ENCODE data around the gene BLCAP.
"Not testable (repeated sequence)": the region's sequence is repeated elsewhere in the genome, so short reads cannot be mapped to it uniquely, and the experiment has no call there.

The BLCAP gene, protein sequence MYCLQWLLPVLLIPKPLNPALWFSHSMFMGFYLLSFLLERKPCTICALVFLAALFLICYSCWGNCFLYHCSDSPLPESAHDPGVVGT

DNA sequence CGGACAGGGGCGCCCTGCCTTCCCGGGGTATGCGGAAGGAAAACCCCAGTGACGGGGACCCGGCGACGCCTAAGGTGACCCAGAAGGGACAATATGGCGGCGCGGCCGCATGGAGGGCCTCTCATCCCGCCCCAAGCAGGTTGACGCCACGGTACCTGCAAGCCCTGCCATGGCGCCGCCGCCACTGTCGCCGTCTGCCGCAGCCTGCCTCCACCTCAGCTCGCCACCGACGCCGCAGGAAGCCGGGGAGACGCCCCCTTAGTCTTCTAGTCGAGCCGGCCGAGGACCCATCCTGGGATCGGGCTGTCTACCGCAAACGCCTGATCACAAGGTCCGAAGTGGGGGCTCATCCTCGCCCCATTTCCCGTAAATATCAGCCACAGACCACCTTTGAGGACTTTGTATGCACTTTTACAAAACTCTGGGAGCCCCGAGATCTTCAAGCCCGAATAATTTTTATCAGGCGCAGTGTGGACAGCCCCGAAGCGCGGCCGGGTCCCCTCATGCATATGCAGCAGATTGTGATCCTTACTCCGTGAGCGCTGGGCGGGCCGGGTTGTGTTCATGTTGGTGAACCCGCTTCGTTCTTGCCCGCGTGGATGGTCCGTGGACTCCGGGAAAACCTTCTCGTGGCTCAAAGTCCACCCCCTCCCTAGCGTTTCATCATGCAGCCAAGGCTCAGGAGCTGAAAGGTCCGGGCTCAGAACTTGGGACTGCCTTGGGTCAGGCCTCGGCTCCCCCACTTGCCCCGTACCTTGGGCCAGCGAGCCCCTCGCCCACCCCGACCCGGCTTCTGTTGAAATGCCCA, at the start of gene BLCAP:
BLCAP (minus strand) TSS at position 239 of the 808 bp plus-strand sequence. CDS start 8,702 bp downstream, outside the sequence.
- DNase-seq: peak; percentile 93

DNA sequence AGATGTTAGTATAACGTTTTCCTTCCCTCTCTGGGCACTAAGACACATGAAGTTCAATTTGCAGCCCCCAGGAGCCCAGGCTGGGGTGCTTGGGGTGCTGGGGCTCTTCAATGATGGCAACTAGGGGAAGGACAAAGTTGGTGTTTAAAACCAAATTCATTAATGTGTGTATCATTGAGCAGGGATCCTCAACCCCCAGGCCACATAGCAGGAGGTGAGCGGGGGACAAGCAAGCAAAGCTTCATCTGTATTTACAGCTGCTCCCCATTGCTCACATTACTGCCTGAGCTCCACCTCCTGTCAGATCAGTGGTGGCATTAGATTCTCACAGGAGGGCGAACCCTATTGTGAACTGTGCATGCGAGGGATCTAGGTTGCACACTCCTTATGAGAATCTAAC, 49.8 kb upstream of the BLCAP start:
- not testable (repeated sequence) for DNase-seq

DNA sequence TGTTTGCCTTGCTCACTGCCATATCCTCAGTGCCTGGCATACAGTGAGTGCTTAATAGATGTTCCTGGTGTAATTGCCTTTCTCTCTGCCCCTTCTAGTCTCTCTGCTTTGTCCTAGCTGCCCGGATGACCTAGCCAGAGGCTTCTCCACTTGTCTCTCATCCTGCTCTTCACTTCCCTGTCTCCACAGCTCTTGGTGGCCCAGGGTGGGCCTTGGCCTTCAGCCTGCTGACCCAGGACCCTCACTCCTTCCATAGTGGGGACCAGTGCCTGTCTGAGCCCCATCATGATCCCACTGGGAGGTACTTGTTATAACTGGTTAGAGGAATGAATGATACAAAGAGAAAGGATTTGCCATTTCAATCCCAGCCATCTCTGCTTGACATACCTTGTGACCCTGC, 49.2 kb upstream of the BLCAP start:
- DNase-seq: no peak

DNA sequence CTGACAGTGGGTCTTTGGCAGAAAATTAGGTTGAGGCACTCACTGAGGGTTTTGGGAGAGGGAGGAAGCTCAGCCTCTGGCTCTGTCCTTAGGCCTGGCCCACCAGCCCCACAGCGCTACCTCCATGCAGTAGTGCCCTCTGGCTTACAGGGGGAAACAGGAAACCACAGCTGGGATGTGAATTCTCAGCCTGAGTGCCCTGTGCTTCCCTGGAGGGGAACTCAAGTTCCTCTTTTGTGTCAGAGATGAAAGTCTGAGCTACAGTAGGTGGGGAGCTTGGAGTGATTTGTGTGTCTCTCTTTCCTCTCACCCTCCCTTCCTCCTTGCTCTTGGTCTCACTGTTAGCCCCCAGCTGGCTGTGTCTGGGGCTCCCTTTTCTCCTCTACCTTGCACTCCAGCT, 48.2 kb upstream of the BLCAP start:
- DNase-seq: no peak

DNA sequence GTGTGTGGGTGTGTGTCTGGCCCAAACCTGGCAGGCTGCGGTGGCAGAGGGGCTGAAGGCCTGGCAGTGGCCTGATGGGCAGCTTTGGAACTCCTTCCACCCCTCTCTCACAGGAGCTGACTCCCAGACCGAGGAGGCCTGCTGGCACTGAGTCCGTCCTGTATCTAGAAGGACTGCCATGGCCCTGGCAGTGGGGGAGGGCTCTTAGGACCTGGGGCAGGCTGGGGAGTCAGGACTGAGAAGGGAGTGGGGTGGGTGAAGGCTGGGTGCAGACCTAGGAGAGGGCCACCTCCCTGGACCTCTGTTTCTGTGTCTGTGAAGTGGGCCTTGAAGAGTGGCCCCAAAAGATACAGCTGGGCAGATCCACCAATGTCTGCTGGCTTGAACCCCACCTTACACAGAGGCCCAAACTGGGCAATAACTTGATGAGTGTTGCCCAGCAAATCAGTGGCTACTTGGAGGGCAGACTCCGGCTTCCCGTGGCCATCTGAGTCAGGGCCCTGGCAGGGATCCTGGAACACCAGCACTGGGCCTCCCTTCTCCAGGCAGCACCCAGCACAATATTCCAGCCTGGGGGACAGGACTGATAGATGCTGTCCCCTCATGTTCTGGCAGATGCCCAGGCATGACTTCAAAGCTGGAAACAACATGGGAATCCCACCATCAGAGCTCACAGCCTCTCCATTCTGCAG, 46.7 kb upstream of the BLCAP start:
- no peak for DNase-seq

DNA sequence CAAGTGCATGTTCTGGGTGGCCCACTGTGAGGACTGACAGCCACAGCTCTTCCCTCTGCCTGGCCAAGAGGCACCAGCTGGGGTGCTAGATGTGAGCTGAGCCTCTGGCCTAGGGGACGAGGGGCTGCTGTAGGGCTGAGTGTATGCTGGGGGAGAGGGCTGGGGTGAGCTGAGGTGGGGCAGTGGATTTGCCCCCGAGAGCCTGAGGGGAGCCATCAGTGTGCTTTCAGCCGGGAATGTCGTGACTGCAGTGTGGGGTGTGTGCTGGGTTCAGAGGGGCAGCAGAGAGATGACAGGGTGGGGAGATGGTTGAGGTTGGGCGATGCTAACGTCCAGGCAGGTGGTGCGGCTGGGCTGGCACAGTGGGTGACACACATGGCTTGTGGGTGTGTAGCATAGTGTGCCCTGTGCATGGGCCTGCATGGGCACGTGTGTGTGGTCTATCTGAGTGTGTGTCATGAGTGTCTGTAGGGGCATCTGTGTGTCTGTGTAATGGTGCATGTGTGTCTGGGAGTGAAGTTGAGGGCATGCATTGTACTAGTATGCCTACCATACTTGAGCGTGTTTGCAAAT, 46.0 kb upstream of the BLCAP start:
- no peak for DNase-seq

DNA sequence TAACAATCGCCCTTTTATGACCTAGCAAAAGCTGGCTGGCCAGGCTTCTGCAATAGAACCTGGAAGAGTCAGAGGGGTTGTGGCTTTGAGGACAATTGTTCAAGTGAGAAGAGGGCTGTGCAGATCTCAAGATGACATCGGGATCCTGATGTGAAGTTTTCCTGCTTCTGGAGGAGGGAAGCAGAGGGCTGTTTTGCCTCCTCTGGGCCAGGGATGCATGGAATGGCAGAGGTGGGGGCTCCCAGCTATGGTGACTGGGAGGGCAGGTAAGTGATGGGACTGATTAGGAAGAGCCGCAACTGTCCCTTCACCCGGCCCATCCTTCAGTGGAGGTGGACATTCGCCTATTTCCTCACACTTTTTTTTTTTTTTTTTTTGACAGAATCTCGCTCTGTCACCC, 43.4 kb upstream of the BLCAP start:
- DNase-seq: no peak

DNA sequence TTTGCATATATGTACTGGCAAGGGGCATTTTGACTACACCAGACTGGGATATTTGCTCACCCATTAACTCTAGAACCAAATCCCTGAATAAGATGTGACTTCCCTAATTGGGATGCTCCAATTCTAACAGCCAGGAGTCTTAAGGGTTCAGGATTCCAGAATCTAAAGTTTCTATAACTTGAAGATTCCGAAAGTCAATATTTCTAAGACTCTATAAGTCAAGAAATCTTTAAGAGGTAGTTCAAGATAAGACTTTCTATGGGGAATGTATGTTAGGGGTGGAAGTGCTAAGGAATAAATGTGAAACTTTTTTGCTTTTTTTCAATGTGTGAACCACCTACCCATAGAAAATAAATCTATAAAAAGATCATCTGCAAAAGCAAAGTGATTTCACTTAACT, 42.7 kb upstream of the BLCAP start:
- no peak for DNase-seq

DNA sequence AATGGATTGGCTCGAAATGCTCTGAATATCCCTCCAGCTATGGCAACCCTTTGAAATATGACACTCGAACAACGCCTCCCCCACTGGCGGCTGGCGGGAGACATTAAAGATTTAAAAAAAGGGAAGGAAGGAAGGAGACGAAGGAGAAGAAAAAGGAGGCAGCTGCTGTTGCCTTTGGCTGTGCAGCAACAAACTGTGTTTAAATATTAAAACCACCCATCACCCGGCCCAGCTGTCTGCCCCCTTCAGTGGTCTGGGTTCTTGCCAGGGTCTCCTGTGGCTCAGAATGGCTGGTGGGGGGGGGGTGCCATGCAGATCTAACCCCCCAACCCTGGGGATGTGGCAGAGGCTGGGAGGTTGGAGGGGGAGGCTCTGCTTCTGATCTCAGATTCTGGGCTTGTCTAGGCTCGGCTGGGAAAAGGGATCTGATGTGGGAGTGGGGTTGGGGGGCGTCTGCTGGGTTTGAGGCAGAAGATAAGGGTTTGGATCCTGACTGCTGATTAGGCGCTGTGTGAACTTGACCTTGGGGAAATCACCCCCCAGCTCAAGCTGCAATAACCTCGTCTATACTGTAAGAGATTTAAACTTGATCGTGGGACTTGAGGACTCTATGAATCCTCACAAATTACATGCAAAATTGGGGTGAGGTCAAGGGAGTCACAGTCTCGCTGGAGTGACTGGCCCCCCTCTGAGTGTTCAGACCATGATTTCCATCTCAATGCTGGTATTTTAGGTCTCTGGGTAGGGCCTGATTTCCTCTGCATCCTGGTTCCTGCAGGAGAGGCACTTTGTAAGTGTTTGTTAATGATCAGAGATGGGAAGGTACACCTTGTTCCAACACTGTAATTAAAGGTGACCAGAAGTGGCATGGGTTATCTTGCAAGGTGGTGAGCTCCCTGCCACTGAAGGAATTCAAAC, 40.3 kb upstream of the BLCAP start:
- no peak for DNase-seq

DNA sequence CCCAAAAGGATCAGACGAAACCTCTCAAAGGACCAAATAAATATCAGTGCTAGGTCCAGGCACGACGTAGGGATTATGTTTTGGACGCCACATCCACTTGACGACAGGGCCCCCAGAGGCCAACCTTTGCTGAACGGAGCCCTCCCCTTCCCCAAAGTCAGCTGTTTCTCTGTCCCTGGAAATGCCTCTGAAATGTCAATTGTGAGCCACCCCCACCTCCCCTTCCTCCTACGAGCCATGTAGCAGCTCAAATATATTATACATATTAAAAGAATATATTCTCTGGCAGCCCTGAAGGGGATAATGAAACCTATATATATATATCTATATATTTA, 39.6 kb upstream of the BLCAP start:
- DNase-seq: no peak

DNA sequence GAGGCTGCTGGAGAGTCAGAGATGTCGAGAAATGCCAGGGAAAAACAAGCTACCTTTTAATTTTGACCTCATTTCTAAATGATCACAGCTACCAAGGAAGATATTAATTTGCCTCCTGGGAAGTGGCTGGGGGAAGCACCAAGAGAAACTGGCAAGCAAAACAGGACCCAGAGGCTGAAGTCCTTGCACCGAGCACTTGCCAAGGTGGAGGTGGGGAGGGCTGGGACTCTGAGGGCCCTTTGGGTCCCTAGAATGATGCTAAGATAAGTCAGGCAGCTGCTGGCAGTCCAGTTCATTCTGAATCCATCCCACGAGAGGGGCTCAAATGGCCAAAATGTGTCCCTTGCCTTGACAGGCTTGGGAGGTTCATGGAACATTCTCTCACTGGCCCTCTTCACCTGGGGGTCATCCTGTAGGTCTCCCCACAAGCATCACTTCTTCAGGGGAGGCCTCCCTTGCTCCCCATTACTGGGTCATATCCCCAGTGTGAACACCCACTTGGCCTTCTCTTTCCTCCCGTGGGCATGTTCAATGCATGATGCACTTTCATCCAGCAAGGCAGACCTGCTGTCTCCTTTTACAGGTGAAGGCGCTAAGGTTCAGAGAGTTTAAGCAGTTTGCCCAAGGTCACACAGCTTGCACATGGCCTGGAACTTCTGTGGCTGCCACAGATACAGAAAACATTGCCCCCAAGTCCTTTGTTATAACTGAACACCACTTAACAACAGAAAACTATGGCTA, 39.1 kb upstream of the BLCAP start:
- no peak for DNase-seq

DNA sequence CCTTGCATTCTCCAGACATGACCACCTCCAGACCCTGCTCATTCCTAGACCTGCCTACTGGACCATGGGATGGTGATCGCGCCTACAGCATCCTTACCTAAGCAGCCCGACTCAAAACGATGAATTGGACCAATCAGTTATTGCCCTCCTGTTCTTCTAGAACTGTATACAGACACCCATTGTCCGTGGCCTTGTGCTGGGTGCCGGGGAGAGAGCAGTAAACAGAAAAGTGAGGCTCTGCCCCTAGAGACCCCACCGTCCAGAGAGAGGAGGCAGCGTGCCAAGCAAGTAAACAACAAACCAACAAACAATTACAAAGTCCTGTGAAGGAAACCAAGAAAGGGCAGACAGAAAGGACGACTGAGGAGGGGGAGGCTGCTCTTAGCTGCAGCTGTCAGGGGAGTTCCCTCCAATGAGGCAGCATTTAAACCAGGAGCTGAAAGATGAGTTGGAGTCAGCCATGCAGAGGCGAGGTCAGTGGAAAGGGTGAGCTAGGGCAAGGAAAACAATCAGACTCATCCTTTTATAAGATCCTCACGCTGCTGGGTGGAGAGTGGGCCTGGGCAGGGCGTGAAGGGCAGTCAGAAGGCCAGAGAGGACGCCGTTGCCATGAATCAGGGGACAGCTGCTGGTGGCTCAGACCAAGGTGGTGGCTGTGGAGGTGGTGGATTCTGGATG, 37.6 kb upstream of the BLCAP start:
- DNase-seq: no peak

DNA sequence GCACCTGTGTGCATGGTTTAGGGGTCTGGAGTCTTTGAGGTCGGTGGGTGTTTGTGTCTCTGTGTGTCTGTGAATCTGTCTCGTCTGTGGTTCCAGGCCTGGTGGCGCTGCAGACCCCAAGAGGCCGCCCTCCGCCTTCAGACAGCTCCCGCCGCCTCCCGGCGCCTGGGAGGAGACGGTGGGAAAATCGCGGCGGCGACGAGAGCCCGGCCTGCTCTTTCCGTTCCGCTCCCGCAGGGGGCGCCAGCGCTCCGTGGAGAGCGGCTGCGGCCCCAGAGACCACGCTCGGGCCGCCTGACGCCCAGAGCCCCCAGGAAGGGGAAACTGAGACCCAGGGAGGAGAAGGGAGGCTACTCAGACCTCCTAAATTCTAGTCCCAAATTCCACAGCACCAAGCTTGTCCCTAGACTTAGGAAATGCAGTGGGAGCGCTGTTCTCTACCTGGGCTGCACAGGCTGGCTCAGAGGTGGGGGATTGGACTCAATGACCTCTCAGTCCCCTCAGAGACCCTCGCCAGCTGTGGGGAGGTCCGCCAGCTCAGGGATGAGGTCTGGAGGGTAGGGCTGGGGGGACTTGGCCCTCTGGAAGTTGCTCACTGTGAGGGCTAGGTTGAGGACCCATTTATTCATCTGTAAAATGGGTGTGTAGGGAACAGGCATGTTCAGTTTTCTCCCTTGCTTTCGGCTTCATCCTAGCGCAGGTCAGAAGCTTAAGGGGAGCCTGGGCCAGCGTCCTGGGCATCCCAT, 36.9 kb upstream of the BLCAP start:
- peak; percentile 39 for DNase-seq

DNA sequence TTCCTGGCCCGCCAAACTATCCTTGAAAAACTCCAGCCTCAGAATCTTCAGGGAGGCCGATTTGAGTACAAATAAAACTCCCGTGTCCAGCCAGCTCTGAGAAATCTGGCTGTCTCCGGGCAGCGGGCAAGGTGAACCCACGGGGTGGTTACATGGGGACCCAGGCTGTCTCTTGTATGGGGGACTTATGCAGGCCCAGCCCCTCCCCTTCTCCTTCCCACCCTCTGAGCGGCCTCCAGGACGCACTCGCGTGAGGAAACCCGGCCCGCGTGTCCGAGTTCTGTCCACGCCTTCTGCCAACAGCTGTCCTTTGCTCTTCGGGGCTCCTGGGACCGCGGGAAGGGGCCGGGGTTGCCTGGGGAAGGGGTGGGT, 36.3 kb upstream of the BLCAP start:
- no peak for DNase-seq

DNA sequence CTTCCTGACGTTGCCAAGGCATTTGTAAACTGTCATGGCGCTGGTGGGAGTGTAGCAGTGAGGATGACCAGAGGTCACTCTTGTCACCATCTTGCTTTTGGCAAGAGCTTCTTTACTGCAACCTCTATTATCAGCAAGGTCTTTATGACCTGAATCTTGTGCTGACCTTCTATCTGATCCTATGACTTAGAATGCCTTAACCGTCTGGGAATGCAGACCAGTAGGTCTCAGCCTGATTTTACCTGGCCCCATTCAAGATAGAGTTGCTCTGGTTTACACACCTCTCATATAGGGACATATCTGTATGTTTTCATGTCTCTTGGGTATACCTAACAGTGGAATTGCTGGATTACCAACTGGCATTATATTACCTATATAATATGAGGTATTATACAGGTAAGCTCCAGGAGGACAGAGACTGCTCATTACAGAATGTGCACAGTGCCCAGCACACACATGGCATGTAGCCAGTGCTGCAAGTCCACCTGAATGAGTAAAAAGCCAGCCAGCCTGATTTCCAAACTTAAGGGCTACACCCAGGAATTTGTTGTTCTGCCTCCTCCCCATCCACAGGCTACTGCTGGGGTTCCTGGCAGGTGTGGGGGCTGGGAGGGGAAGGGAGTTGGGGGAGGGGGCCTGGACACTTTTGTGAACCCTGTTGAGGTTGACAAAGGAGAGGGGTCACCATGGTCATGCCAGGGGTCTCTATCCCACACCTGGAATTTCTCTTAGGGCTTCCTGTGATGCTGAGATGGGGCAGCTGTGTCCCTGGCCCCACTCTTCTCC, 35.2 kb upstream of the BLCAP start:
- DNase-seq: no peak

DNA sequence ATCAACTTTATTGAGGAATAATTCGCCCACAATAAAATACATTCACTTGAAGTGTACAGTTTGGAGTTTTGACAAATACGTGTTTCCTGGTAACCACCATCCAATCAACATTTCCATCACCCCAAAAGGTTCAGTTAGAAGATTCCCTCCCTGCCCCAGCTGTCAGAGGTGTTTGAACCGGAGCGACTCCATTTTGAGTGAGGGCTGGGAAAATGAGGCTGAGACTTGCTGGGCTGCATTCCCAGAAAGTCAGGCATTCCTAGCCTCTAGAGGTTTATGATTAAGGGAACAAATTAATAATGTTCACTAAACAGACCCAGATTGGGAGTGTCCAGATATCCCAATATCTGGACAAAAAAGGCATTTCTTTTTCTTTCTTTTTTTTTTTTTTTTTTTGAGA, 33.0 kb upstream of the BLCAP start:
- DNase-seq: no peak

DNA sequence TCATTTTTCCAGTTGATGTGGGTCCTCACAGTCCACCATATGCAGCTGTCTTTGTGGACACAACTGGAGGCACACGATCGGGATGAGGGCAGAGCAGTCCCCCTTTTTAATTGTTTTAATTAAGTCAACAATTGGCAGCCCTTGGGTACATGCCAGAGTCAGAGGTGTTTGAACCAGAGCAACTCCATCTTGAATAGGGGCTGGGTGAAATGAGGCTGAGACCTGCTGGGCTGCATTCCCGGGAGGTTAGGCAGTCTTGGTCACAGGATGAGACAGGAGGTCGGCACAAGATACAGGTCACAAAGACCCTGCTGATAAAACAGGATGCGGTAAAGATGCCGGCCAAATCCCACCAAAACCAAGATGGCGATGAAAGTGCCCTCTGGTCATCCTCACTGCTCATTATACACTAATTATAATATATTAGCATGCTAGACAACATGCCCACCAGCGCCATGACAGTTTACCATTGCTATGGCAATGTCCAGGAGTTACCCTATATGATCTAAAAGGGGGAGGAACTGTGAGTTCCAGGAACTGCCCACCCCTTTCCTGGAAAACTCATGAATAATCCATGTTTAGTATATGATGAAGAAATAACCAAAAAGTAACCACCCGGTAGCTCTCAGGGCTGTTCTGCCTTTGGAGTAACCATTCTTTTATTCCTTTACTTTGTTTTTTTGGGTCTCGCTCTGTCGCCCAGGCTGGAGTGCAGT, 31.8 kb upstream of the BLCAP start:
- DNase-seq: no peak

DNA sequence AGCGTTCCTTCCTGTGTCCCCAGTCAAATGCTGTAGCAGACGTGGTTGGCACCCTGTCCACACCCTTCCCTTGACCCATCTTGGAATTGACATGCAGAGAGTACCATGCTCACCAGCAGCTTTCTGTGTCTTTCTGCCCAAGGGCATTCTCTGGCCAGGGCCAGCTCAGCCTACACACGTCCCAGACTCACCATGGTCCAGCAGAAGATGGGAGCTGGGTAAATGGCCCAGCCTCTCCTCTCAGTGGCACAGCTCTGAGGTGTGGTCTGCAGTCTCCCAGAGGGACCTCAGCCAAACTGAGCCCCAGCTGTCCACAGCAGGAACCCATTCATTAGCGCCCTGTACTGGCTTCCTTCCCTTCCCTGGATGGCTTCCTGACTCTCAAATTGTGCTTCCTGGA, 31.1 kb upstream of the BLCAP start:
- DNase-seq: no peak

DNA sequence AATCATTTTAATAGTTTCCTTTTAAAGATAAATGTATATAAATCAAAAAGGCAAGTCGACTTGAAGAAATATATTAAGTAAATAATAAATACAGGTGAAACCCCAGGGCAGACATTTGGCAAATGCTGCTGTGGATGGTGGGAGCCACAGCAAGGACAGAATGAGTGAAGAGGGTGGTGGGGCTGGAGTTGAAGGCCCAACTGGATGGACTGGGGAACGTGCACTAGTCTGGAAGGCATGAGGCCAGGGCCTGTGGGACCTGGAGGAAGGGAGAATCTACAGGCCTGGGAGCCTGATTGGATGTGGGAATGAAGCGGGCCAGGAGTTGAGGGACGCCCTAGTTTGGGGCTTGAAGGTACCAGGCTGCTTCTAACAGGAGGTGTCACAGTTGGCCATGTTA, 30.6 kb upstream of the BLCAP start:
- DNase-seq: no peak

DNA sequence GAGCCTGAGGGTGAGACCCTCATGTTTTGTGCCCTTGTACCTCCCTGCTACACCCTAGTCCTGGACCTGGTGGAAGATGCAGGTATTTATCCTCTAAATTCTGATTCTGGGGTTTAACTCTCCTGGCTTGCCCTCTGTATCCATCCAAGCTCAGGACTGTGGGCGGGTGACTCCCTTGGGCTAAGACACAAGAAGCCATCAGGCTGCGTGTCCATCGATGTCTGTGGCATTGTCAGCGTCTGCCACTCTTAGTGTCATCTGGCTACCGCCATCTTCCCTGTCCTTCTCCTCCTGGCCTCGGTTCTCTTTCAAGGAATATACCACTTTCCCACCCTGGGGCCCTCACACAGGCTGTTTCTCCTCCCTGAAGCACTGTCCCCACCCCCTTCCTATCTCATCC, 28.9 kb upstream of the BLCAP start:
- no peak for DNase-seq
